Lower leg skin (tissue), 4 donors: ENCODE measurements around the gene P4HA2. TPM values are rescaled to one million over a fixed set of nuclear protein-coding genes. Genes with fewer than 3 reads are reported as not detected.

Experiments
- DNase-seq, 2 donors: peaks; one replicate each; pipeline ENCODE4 v3.0.0-alpha.2; 2019; ENCODE audit warnings: low spot score in 2 of 2
- H3K4me3 ChIP-seq: fragments of 200-600 bp; sonication (generic); 2 replicates; pipeline ENCODE4 v1.5.1; 2017; ENCODE audit warnings: mild to moderate bottlenecking, low read depth; ENCODE audit not compliant: poor library complexity, severe bottlenecking
- CTCF ChIP-seq, 3 donors: fragments of 450-650 bp; IDR thresholded peaks; one replicate each; pipeline ENCODE4 v1.5.1; 2016; ENCODE audit warnings: antibody characterized with exemption in 3 of 3, mild to moderate bottlenecking in 3 of 3, moderate library complexity in 2 of 3
- POLR2A ChIP-seq, 2 donors: fragments of 450-650 bp; IDR thresholded peaks; one replicate each; pipeline ENCODE4 v1.6.1; 2016 to 2017; ENCODE audit warnings: antibody characterized with exemption in 2 of 2, mild to moderate bottlenecking in 1 of 2, moderate library complexity in 1 of 2
- WGBS, 2 donors: methylation state at CpG; one replicate each; pipeline ENCODE4 v1.1.5; 2018; 5-methylcytosine and 5-hydroxymethylcytosine counted together
- intact Hi-C: fragments of 100-400 bp; cut with DNase I; formaldehyde crosslinking; loops from one replicate; pipeline ENCODE4 v1.15.0; 2023; ENCODE audit warnings: low total_unique reads
- total RNA-seq, 4 donors: library from RNA; depleted of rRNA; stranded (reverse); fragments of >200 nt; gene quantifications; one replicate each; pipeline ENCODE4 v1.1.0, GENCODE V29; 2016

P4HA2 gene
- total RNA-seq, 4 donors from 2014 or later: 18.0 to 40.5 (median 26.7) TPM

- DNase-seq: peak in 1 of 2 donors; percentile 72
- intact Hi-C loops: no loop called here
- TF ChIP-seq CTCF (IDR thresholded peaks at IDR 0.05) (no peak), POLR2A (IDR thresholded peaks at IDR 0.05) (no peak)
- WGBS, 2 donors: 87 to 93% methylated on average over 5 of the region's 5 CpGs
- no peak overlapping the region for H3K4me3 ChIP-seq
Measured at GRCh38 chr5:132199116-132199680, 28.5 kb downstream of the P4HA2 start.

- TF ChIP-seq POLR2A (IDR thresholded peaks at IDR 0.05) (no peak), CTCF (IDR thresholded peaks at IDR 0.05) (no peak)
- 92 to 93% methylated on average over 5 of the region's 5 CpGs for WGBS, 2 donors
- intact Hi-C loops: no loop called here
- peak in 1 of 2 donors; percentile 12 for DNase-seq
- H3K4me3 ChIP-seq: no peak overlapping the region
Measured at GRCh38 chr5:132198571-132198970, 29.1 kb downstream of the P4HA2 start.

GRCh38 chr5:132195727-132196126, 31.9 kb downstream of the P4HA2 start:
- no peak overlapping the region for H3K4me3 ChIP-seq
- TF ChIP-seq CTCF (IDR thresholded peaks at IDR 0.05) (no peak), POLR2A (IDR thresholded peaks at IDR 0.05) (no peak)
- intact Hi-C loops: no loop called here
- 93 to 94% methylated on average over 1 of the region's 1 CpG for whole genome bisulfite sequencing, 2 donors
- peak in 1 of 2 donors; percentile 50 for DNase-seq

- intact Hi-C loops: no loop called here
- H3K4me3 ChIP-seq: no peak overlapping the region
- TF ChIP-seq POLR2A (IDR thresholded peaks at IDR 0.05): no peak
- 58 to 73% methylated on average over 2 of the region's 2 CpGs for WGBS, 2 donors
- DNase-seq: peak in 1 of 2 donors; percentile 28
Measured at GRCh38 chr5:132193165-132193694, 34.4 kb downstream of the P4HA2 start.

- WGBS, 2 donors: 10 to 12% methylated on average over 3 of the region's 3 CpGs
- no peak for DNase-seq
- no peak overlapping the region for H3K4me3 ChIP-seq
- intact Hi-C loops: no loop called here
- TF ChIP-seq POLR2A (IDR thresholded peaks at IDR 0.05) (no peak), CTCF (IDR thresholded peaks at IDR 0.05) (no peak)
Measured at GRCh38 chr5:132190161-132190817, 37.4 kb downstream of the P4HA2 start.

- intact Hi-C loops: no loop called here
- no peak for DNase-seq
- WGBS, 2 donors: 96 to 97% methylated on average over 1 of the region's 1 CpG
- no peak for TF ChIP-seq POLR2A (IDR thresholded peaks at IDR 0.05)
- no peak for TF ChIP-seq CTCF (IDR thresholded peaks at IDR 0.05)
- H3K4me3 ChIP-seq: no peak overlapping the region
Measured at GRCh38 chr5:132184588-132184987, 43.1 kb downstream of the P4HA2 start.
